IMR-90 (cell line): ENCODE data around the gene ZNF423. TPM values are rescaled to one million over a fixed set of nuclear protein-coding genes. Genes with fewer than 3 reads are reported as not detected.

Experiments used
- ATAC-seq: fragments of 200-7000 bp; cut with Tn5 transposase; 2 replicates; pipeline ENCODE4 v1.9.1; 2020; ENCODE audit warnings: low read depth, mild to moderate bottlenecking, moderate library complexity
- BruUV-seq: library from RNA; stranded (reverse); fragments of 400-500 nt; replicated peaks from 2 replicates; lab custom pipeline; 2021; lab: Mats Ljungman, UMichigan
- CTCF ChIA-PET: fragments of 300-600 bp; formaldehyde crosslinking; extraction: SDS; loops from one replicate; lab custom pipeline; 2021; ENCODE audit warnings: antibody characterized with exemption; lab: Yijun Ruan, JAX
- POLR2A ChIA-PET: fragments of 300-600 bp; sonication (Branson Sonifier 250); formaldehyde crosslinking; loops from one replicate; lab custom pipeline; 2022; ENCODE audit warnings: antibody characterized with exemption; ENCODE audit not compliant: unreplicated experiment; lab: Charles Lee
- DNase-seq: peaks from one replicate; pipeline ENCODE4 v3.0.0; 2013
- H2AFZ ChIP-seq: replicated peaks from 2 replicates; pipeline ENCODE3; 2013; ENCODE audit warnings: low read length, mild to moderate bottlenecking; ENCODE audit not compliant: poor library complexity
- H2AK5ac ChIP-seq: 2 replicates; pipeline ENCODE4 v1.6.1; 2013; ENCODE audit warnings: low read depth, low read length, inconsistent platforms
- H2AK9ac ChIP-seq: replicated peaks from 2 replicates; pipeline ENCODE3; 2013; ENCODE audit warnings: mild to moderate bottlenecking, low read depth, low read length, moderate library complexity; ENCODE audit not compliant: poor library complexity
- H2BK120ac ChIP-seq: 2 replicates; pipeline ENCODE4 v1.6.1; 2013; ENCODE audit warnings: low read depth, low read length, inconsistent platforms
- H2BK15ac ChIP-seq: 3 replicates; pipeline ENCODE4 v1.6.1; 2013; ENCODE audit warnings: low read depth, low read length, inconsistent platforms
- H2BK20ac ChIP-seq: 2 replicates; pipeline ENCODE4 v1.6.1; 2013; ENCODE audit warnings: low read depth, mild to moderate bottlenecking, inconsistent platforms, low read length, moderate library complexity
- H2BK5ac ChIP-seq: 2 replicates; pipeline ENCODE4 v1.6.1; 2013; ENCODE audit warnings: mild to moderate bottlenecking, low read depth, low read length, inconsistent platforms; ENCODE audit not compliant: poor library complexity, severe bottlenecking
- H3K14ac ChIP-seq: replicated peaks from 2 replicates; pipeline ENCODE4 v1.6.1; 2013; ENCODE audit warnings: low read depth, low read length, inconsistent platforms
- H3K18ac ChIP-seq: 2 replicates; pipeline ENCODE4 v1.6.1; 2013; ENCODE audit warnings: low read depth, low read length, control low read depth
- H3K23ac ChIP-seq: 2 replicates; pipeline ENCODE4 v1.6.1; 2013; ENCODE audit warnings: low read depth, low read length, inconsistent platforms
- H3K27ac ChIP-seq: 2 replicates; pipeline ENCODE4 v1.5.1; 2013; ENCODE audit warnings: mild to moderate bottlenecking, control low read depth, low read length; ENCODE audit not compliant: insufficient read depth
- H3K27me3 ChIP-seq: 2 replicates; pipeline ENCODE4 v1.6.1; 2013; ENCODE audit warnings: low read length; ENCODE audit not compliant: control insufficient read depth, insufficient read depth
- H3K36me3 ChIP-seq: 2 replicates; pipeline ENCODE4 v1.6.1; 2013; ENCODE audit warnings: low read length, mixed read lengths; ENCODE audit not compliant: control insufficient read depth, insufficient read depth
- H3K4ac ChIP-seq: 2 replicates; pipeline ENCODE4 v1.6.1; 2013; ENCODE audit warnings: low read depth, low read length, inconsistent platforms
- H3K4me1 ChIP-seq: 2 replicates; pipeline ENCODE4 v1.6.1; 2013; ENCODE audit warnings: low read length, mixed read lengths; ENCODE audit not compliant: control insufficient read depth, insufficient read depth
- H3K4me2 ChIP-seq: 2 replicates; pipeline ENCODE4 v1.6.1; 2013; ENCODE audit warnings: low read depth, mild to moderate bottlenecking, control low read depth, low read length, moderate library complexity
- H3K4me3 ChIP-seq: 2 replicates; pipeline ENCODE4 v1.5.1; 2013; ENCODE audit warnings: low read depth, mild to moderate bottlenecking, control low read depth, low read length, moderate library complexity; ENCODE audit not compliant: insufficient read depth
- H3K56ac ChIP-seq: 2 replicates; pipeline ENCODE4 v1.6.1; 2013; ENCODE audit warnings: low read length, inconsistent platforms; ENCODE audit not compliant: insufficient read depth; ENCODE audit errors: extremely low read depth
- H3K79me1 ChIP-seq, 2 experiments: 2 replicates each; pipeline ENCODE4 v1.6.1; 2013; ENCODE audit warnings: low read length in 2 of 2, inconsistent platforms in 1 of 2, low read depth in 1 of 2
- H3K9ac ChIP-seq: 2 replicates; pipeline ENCODE4 v1.6.1; 2013; ENCODE audit warnings: low read depth, low read length, control low read depth
- H3K9me1 ChIP-seq: 2 replicates; pipeline ENCODE4 v1.6.1; 2013; ENCODE audit warnings: low read length, inconsistent platforms; ENCODE audit not compliant: insufficient read depth
- H3K9me3 ChIP-seq: 2 replicates; pipeline ENCODE4 v1.6.1; 2013; ENCODE audit warnings: low read length; ENCODE audit not compliant: control insufficient read depth, insufficient read depth
- H4K20me1 ChIP-seq: 2 replicates; pipeline ENCODE4 v1.6.1; 2013; ENCODE audit warnings: low read length, inconsistent platforms; ENCODE audit not compliant: insufficient read depth
- H4K5ac ChIP-seq: 2 replicates; pipeline ENCODE4 v1.6.1; 2013; ENCODE audit warnings: mild to moderate bottlenecking, low read depth, low read length, control low read depth
- H4K8ac ChIP-seq, 2 experiments: 2 replicates each; pipeline ENCODE4 v1.6.1; 2013; ENCODE audit warnings: low read depth in 2 of 2, low read length in 2 of 2, control low read depth in 1 of 2, inconsistent platforms in 1 of 2
- H4K91ac ChIP-seq: 2 replicates; pipeline ENCODE4 v1.6.1; 2013; ENCODE audit warnings: low read depth, low read length, inconsistent platforms; ENCODE audit not compliant: insufficient read depth
- CHD1 ChIP-seq: IDR thresholded peaks from 2 replicates; pipeline ENCODE4 v1.6.1; 2012; ENCODE audit warnings: low read depth, low read length, improper control_type of control experiment
- MAZ ChIP-seq: IDR thresholded peaks from 2 replicates; pipeline ENCODE4 v1.6.1; 2012; ENCODE audit warnings: low read depth, mild to moderate bottlenecking, low read length, improper control_type of control experiment, moderate library complexity, borderline replicate concordance
- RCOR1 ChIP-seq: IDR thresholded peaks from 2 replicates; pipeline ENCODE4 v1.6.1; 2012; ENCODE audit warnings: mild to moderate bottlenecking, low read length, improper control_type of control experiment; ENCODE audit not compliant: insufficient replicate concordance
- RFX5 ChIP-seq: IDR thresholded peaks from 2 replicates; pipeline ENCODE4 v1.8.0; 2012; ENCODE audit warnings: low read depth, mild to moderate bottlenecking, low read length, moderate library complexity
- WGBS, 2 experiments: methylation state at CpG; one replicate each; pipeline versions ENCODE4 v1.1.5 to v1.1.7; 2013; ENCODE audit warnings: missing lambda C conversion rate in 2 of 2; ENCODE audit not compliant: insufficient read length in 1 of 2; ENCODE audit errors: extremely low coverage in 2 of 2; 5-methylcytosine and 5-hydroxymethylcytosine counted together
- dilution Hi-C: fragments of 300-500 bp; cut with HindIII; formaldehyde crosslinking; loops from one replicate; pipeline ENCODE4 v1.14.3; 2018; ENCODE audit warnings: low sequenced_read_pairs; ENCODE audit not compliant: unreplicated experiment
- in situ Hi-C: fragments of 300-500 bp; cut with MboI; formaldehyde crosslinking; loops from 3 replicates; pipeline ENCODE4 v1.14.3; 2019; ENCODE audit warnings: low sequenced_read_pairs, inconsistent platforms, mixed read lengths
- intact Hi-C: fragments of 100-400 bp; cut with micrococcal nuclease; formaldehyde crosslinking; loops from 2 replicates; pipeline ENCODE4 v1.10.0; 2022
- polyA plus RNA-seq, 3 experiments: library from polyadenylated mRNA; depleted of rRNA; stranded (reverse); fragments of >200 nt; gene quantifications; 2 replicates each; pipeline ENCODE4 v1.2.3, GENCODE V29; 2012; ENCODE audit warnings: low replicate concordance in 1 of 3
- total RNA-seq: library from RNA; depleted of rRNA; stranded (reverse); fragments of >200 nt; gene quantifications from 2 replicates; pipeline ENCODE4 v1.2.3, GENCODE V29; 2012

ZNF423 gene
- total and polyA plus RNA-seq, 2 of the 4 experiments (the other 2 are of a cell fraction) = under 0.01 to 0.10 TPM

DNA sequence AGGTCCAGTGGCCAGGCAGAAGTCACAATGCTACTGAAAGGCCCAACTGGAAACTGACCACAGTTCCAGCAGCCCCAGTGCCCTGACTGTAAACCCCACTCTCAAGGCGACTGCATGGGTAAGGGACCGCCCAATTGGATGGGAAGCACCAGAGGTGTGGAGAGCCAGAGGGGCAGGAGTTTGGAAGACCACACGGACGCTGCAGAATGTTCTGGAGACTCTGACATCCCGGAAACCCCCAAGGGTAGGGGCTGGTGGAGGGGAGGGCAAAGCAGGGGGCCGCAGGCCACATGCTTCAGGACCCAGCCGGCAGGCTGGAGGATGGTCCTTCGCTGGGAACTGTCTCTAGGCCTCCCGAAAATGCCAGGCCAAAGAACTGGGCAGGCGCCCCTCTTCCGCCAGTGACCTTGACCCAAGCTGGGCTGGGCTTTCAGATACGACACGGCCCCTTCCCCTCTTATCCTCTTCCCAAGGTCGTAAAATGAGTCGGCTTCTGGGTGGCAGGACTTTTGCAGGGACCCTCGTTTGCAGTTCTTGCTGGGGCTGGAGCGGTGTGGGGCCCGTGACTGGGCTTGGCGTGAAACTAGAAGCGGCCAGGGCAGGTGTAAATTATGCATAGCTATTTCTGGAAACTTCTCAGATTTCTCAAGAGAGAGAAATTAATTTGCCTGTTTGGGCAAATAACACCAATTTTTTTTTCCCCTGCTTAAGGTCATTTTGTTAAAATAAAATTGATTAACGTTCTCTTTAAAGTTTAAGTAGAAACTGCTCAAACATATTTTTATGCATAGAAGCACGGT is 372.1 kb downstream of the ZNF423 start (continued):
- TF ChIP-seq MAZ = no peak

DNA sequence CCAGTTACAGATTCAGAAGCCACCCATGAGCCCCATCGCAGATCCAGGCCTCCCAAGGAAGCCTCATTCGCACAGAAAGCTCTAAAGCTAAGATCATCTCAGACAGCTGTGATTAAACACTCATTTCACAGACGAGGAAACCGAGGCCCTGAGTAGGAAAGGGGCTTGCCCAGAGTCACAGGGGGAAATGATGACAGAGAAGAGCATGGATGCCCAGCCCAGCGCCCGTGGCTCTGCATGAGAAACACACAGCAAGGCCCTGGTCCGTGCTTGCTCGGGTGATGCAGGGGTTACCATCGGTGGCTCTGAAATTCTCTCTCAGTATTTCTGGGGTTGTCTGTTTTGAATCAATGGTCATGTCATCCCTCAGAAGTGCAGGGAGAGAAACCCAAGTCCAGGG is 372.7 kb downstream of the ZNF423 start:
- H3K79me1 ChIP-seq = no peaks in the 10 kb centered on the region
- no peaks in the 10 kb centered on the region for H3K36me3 ChIP-seq
- ATAC-seq (no peak), DNase-seq (no peak)
- no peak overlapping the region for H3K9ac ChIP-seq
- H4K5ac ChIP-seq = no peak overlapping the region
- intact Hi-C loops (no loop called here), dilution Hi-C loops (no loop called here), in situ Hi-C loops (no loop called here)
- no peak overlapping the region for H2BK15ac ChIP-seq
- H3K23ac ChIP-seq = no peak overlapping the region
- no peak overlapping the region for H3K18ac ChIP-seq
- H2BK20ac ChIP-seq = no peak overlapping the region
- no peak overlapping the region for H3K14ac ChIP-seq
- H2AFZ ChIP-seq = peak overlapping the region; percentile 51
- H2BK120ac ChIP-seq = no peak overlapping the region
- H4K91ac ChIP-seq = no peak overlapping the region
- 100% methylated on average over 1 of the region's 9 CpGs; no CpG with 5 or more reads in 1 of the 2 experiments for WGBS, 2 experiments
- no peak overlapping the region for H2BK5ac ChIP-seq
- BruUV-seq = no TSS peak
- H3K56ac ChIP-seq = no peak overlapping the region
- no peaks in the 10 kb centered on the region; the same call in 1 of the 2 replicates for H3K27me3 ChIP-seq
- TF ChIP-seq RCOR1 = no peak
- TF ChIP-seq RFX5 = no peak
- TF ChIP-seq CHD1 = no peak
- ChIA-PET POLR2A (no interaction called here), CTCF (no interaction called here)
- no peak overlapping the region for H2AK5ac ChIP-seq
- no peaks in the 10 kb centered on the region for H3K4me1 ChIP-seq
- H4K20me1 ChIP-seq = no peaks in the 10 kb centered on the region
- no peak overlapping the region for H3K4me2 ChIP-seq
- no peak overlapping the region for H3K27ac ChIP-seq
- H3K4me3 ChIP-seq = no peak overlapping the region
- H3K9me1 ChIP-seq = no peaks in the 10 kb centered on the region
- no peak overlapping the region for H3K4ac ChIP-seq
- H2AK9ac ChIP-seq = no peak overlapping the region
- no peak overlapping the region for H4K8ac ChIP-seq
- H3K9me3 ChIP-seq = no peaks in the 10 kb centered on the region
